Fibroblast of the aortic adventitia (primary cell): ENCODE data around the gene LITAFD. TPM values are rescaled to one million over a fixed set of nuclear protein-coding genes. Genes with fewer than 3 reads are reported as not detected.
A peak's percentile ranks its signal among the peaks of the same experiment; 100 is the strongest.

Experiments used
- DNase-seq: peaks from one replicate; pipeline ENCODE4 v3.0.0-alpha.2; 2010; ENCODE audit warnings: low read depth
- H3K4me3 ChIP-seq: 2 replicates; pipeline ENCODE4 v1.5.1; 2011; ENCODE audit warnings: low read depth, mild to moderate bottlenecking, control low read depth, low read length, moderate library complexity
- total RNA-seq: library from RNA; depleted of rRNA; stranded (reverse); fragments of >200 nt; gene quantifications from 2 replicates; pipeline ENCODE4 v1.2.3, GENCODE V29; 2012; ENCODE audit warnings: low replicate concordance
- TF ChIP-seq, protein P1 (sequence below): IDR thresholded peaks from 2 replicates; pipeline ENCODE4 v1.5.1; 2011; ENCODE audit warnings: mild to moderate bottlenecking, low read length, control low read depth, inconsistent platforms; ENCODE audit not compliant: insufficient read depth

Gene LITAFD
- total RNA-seq, 1 donor = not detected

DNA sequence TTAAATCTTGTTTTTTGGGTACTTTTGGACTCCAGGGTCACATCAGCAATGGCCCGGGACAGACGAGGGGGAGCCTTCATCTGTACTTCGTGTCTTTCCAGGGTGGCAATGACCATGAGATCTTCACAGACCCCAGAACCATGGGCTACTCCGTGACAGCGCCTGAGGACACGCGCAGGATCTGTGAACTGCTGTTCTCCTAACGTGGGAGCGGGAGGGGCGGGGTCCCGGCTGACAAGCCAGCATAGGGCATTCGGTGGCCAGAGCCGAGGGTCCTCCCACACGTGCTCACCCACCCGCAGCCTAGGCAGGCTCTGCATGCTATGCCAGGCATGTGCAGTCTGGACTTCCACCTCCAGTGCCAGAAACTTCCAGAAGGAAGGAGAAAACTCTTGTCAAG lies 34.5 kb upstream of the LITAFD start:
- no peak overlapping the region for H3K4me3 ChIP-seq
- TF ChIP-seq, protein P1, sequence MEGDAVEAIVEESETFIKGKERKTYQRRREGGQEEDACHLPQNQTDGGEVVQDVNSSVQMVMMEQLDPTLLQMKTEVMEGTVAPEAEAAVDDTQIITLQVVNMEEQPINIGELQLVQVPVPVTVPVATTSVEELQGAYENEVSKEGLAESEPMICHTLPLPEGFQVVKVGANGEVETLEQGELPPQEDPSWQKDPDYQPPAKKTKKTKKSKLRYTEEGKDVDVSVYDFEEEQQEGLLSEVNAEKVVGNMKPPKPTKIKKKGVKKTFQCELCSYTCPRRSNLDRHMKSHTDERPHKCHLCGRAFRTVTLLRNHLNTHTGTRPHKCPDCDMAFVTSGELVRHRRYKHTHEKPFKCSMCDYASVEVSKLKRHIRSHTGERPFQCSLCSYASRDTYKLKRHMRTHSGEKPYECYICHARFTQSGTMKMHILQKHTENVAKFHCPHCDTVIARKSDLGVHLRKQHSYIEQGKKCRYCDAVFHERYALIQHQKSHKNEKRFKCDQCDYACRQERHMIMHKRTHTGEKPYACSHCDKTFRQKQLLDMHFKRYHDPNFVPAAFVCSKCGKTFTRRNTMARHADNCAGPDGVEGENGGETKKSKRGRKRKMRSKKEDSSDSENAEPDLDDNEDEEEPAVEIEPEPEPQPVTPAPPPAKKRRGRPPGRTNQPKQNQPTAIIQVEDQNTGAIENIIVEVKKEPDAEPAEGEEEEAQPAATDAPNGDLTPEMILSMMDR = no peak
- no peak for DNase-seq

DNA sequence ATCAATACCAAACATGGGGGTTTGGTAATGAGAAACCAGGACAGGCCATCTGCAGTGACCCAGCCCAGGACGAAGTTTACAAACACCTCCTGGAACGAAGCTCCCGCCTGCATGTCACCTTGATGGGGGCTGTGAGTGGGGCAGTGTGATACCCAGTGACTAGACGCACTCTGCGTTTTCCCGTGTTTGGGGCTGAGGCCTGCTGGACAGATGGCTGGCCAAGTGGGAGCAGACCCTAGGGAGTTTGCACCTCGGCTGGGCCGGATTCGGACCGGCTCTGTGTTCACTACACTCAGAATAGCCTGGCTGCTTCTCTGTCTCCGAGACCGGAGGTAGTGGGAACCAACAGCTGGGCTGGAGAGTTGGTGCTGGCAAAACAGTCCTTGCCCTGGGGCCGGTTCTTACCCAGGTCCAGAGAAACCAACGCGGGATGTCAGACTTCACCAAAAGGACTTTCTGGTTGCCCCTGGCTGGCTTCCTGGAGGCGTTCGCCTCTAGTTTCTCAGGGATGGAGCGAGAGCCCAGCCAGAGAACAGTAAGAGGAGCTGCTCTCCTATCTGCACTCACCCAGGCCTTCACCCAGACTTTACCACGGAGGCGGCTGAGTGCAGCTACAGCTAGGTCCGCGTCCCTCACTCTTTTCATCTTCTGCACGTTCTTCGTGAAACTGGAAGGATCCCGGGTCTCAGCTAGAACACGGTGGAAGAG lies 33.8 kb upstream of the LITAFD start:
- DNase-seq = no peak
- TF ChIP-seq, protein P1 = no peak
- no peak overlapping the region for H3K4me3 ChIP-seq

DNA sequence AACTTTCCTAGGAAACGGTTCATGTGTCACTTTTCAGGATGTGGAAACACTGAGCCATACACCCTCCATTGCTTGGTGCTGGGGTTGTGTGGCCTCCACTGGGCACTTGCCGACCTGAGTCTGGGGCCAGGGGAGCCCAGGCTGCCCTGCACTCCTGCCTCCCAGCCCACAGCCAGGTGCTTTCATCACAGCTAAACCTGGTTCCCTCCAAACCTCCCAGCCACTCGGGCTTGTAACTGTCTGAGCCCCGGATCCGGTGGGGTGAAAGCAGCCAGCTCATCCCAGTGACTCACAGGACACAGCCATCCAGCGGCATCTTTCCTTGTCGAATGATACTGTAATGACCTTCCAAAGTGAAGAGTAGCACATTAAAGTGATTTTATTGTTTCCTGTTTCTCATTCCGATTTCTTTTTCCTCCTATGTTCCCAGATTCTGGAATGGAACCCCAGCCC lies 33.2 kb upstream of the LITAFD start:
- H3K4me3 ChIP-seq = no peak overlapping the region
- DNase-seq = peak; percentile 38
- TF ChIP-seq, protein P1 = no peak

DNA sequence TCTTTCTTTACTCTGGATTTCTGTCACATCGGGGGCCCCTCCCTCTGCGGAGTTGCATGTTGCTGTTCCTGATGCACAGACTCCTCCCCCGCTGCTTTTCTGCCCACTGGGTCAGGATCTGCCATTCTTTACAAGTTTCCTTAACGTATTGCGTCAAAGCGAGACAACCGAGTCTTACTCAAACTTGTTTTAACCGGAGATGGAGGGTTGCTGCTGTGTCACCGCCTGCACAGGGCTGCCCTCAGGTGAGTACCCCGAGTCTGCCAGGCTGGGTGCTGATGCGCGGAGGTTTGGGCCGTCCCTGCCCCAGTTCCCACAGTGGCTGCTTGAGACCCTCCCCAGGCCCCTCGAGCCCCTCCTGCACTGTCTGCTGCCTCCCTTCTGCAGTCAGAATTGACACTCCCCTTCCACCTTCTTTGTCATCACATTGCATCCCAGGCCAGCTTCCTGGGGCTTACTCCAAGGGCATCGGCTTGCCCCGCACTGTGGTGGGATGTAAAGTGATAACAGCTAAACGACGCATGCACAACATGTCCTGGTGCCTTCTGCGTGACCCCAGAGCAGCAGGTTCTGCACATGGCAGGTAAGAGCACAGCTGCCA lies 32.6 kb upstream of the LITAFD start:
- DNase-seq = peak; percentile 36

DNA sequence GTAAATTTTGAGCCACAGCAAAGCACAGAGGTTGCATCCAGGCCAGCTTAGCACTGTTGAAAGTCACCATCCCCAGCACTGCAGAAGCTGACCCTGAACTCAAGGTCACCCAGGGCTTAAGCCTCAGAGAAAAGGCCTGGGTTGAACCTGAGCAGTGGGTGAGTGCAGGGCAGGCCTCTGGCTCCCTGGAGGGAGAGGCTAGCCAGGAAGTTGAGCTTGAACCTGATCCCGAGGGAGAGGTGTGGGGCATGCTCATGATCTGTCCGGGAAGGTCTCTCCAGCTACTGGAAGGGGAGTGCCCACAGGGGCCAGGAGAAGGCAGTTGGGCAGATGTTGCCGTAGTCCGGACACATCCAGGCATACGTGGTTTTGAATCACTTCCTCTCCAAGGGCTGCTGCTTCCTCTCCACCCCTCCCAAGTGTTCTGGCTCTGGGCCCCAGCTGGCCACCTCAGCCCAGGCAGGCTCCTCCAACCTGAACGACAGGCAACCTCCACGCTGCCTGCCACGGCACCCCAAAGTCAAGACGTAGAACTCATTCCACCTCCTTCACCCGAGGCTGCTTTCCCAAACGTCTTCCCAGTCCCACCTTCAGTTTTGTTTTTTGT lies 31.8 kb upstream of the LITAFD start:
- no peak overlapping the region for H3K4me3 ChIP-seq

More for the DNA sequence above, 32.6 kb upstream of the LITAFD start:
- H3K4me3 ChIP-seq = no peak overlapping the region
- TF ChIP-seq, protein P1 = no peak

DNA sequence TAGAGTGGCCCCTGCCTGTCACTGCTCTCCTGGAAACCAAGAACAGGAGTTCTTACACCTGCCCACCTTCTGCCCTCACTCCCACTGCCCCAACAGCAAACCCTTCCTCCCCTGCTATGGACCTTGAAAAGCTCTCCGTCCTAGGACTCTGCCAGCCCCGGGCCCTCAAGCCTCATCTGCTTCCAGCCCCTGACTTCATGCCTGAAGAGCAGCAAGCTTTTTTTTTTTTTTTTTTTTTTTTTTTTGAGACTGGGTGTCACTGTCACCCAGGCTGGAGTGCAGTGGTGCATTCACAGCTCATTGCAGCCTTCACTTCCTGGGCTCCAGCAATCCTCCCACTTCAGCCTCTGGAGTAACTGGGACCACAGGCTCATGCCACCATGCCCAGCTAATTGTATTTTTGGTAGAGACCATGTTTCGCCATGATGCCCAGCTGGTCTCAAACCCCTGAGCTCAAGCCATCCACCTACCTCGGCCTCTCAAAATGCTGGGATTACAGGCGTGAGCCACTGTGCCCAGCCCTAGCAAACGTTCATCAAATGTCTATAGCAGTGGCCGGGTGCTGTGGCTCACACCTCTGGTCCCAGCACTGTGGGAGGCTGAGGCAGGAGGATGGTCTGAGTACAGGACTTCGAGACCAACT lies 30.3 kb upstream of the LITAFD start:
- TF ChIP-seq, protein P1 = no peak
- H3K4me3 ChIP-seq = no peak overlapping the region
- DNase-seq = no peak

More for the DNA sequence above, 31.8 kb upstream of the LITAFD start:
- TF ChIP-seq, protein P1 = no peak
- DNase-seq = peak; percentile 85
